GM21737 (cell line): ENCODE results near the gene LARP7.
"Not testable (repeated sequence)": the region's sequence is repeated elsewhere in the genome, so short reads cannot be mapped to it uniquely, and the experiment has no call there.

ENCODE experiments used
- ATAC-seq: cut with Tn5 transposase; IDR thresholded peaks from one replicate; pipeline ENCODE4 v1.9.1; 2021; ENCODE audit warnings: mild to moderate bottlenecking, moderate library complexity; ENCODE audit not compliant: unreplicated experiment

The LARP7 gene

GRCh38 chr4:112649055-112649408 lies 12.1 kb downstream of the LARP7 start:
- ATAC-seq, result no peak

DNA sequence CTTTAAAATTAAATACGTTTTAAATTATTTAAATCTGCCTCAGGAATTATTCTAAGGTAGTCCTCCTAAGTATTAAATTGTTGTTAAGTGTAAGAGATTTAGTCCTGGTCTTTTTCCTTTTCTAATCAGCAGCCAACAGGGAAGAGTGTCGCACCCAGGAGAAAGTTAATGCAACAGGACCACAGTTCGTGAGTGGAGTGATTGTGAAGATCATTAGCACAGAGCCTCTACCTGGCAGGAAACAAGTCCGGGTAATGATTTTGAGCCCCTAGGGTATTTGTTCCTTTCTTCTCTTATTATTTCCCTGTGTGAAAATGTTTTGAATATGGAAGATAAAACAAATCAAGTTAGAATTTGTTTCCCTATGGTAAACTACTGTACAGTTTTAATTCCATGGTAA lies 13.4 kb downstream of the LARP7 start:
- ATAC-seq, result no peak

DNA sequence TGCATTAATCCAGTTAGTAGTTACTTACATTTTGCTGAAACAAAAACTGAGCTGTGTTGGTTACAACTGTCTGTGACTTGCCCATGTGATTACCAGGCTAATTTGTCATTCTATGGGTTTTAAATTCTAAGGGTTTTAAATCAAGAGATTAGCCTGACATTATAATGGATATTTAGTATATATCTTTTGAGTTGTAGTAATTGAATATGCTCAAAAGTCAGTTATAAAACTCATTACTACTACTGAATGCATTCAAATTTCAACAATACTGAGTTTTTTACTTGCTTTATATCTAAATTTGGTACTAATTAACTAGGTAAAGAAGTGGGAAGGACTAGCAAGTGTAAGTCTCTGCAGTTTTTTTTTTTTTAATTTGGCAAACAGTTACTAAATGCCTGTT lies 14.7 kb downstream of the LARP7 start:
- no peak for ATAC-seq

DNA sequence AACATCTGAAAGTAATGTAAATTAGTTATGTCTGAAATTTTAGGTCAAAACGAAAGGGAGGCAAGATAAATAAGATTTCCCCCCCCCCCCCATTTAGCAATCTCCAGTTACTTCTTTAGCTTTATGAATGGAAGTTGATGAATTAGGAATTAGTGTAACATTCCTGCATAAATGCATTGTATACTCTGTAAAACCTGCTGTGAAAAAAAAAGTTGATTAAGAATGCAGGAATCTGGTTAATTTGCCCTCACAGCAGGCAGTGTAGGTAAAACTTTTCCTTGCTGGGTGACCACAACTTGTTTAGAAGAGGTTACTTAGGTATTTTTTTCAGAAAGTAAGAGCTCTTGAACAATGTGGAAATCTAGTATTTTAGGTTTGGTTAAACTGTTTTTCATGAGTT lies 15.3 kb downstream of the LARP7 start:
- ATAC-seq, result no peak

DNA sequence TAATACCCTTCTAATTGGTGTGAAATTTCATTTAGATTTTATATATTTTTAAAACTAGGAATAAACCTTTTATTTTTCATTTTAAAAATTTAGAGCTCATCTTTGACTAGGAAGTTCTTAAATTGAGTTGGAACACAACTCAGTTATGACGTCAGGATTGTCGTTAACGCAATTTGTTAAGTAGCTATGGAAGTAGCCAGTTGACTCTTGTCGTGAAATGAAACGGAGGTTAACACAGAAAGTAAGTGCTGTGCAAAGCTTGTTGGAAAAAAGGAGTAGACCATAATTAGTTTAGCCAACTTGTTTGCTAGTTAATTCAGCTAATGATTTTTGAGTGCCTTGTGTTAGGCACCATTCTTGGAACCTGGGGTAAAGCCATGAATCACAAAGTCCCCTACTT lies 18.3 kb downstream of the LARP7 start:
- ATAC-seq, result no peak

DNA sequence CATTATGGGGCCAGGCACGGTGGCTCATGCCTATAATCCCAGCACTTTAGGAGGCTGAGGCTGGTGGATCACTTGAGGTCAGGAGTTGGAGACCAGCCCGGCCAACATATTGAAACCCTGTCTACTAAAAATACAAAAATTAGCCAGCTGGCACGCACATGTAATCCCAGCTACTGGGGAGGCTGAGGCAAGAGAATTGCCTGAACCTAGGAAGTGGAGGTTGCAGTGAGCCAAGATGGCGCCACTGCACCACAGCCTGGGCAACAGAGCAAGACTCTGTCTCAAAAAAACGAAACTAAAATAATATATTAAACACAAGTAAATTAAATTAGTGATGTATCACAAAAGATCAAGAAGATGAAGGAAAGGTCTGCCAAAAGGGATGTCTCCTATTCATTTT lies 19.2 kb downstream of the LARP7 start:
- not testable (repeated sequence) for ATAC-seq

DNA sequence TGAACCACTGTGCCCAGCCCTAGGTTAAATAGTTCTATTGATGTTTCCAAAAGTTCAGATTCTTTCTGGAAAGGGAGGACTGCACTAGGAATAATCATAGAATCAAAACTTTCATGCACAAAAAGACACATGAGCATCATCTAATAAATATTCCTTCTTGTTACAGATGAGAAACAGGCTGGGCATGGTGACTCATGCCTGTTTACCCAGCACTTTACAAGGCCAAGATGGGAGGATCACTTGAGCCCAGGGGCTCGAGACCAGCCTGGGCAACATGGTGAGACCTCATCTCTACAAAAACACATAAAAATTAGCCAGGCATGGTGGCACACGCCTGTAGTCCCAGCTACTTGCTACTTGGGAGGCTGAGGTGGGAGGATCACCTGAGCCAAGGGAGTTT lies 27.7 kb downstream of the LARP7 start:
- no peak for ATAC-seq

DNA sequence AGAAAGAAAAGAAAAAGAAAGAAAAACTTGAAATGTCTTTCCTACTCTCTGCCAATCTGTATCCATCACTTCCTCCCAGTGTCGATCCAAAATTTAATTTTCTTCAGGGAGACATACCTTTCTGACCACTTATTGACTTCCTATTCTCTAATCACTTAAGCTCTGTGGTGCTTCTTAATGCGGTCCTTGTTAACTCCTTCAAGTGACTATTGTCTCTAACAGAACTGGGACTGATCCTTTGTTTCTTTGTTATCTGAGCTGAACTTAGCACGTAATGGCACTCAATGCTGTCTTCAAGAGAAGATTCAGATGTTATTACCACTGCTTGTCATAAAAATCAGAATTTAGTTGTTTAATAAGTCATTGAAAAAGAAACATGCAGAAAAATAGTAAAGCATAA lies 31.2 kb downstream of the LARP7 start:
- ATAC-seq, result no peak

GRCh38 chr4:112673076-112673475 lies 36.1 kb downstream of the LARP7 start:
- ATAC-seq, result no peak

GRCh38 chr4:112673686-112674085 lies 36.7 kb downstream of the LARP7 start:
- no peak for ATAC-seq

- no peak for ATAC-seq
These were observed 37.4 kb downstream of the LARP7 start for GRCh38 chr4:112674376-112674775.

DNA sequence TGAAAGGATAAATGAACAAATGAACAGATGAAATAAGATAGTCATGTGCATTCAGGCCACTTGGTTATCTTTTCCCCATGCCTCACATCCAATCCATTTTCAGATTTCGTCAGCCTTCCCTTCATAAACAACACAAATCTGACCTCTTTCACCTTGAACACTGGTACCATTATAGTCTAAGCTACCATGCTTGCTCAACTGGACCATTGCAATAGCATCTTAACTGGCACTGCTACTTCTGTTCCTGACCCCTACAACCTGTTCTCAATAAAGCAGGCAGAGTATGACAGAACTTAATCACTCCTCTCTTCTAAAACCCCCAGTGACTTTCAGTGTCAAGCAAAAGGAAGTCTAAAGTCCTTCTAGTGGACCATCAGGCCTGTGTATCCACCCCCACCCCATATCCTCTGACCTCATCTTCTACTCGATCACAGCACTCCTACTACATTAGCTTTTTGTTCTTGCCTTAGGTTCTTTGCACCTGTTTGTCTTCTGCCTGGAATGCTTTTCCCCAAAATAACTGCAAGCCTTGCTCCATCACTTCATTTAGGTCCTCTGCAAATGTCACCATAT lies 40.7 kb downstream of the LARP7 start:
- no peak for ATAC-seq

DNA sequence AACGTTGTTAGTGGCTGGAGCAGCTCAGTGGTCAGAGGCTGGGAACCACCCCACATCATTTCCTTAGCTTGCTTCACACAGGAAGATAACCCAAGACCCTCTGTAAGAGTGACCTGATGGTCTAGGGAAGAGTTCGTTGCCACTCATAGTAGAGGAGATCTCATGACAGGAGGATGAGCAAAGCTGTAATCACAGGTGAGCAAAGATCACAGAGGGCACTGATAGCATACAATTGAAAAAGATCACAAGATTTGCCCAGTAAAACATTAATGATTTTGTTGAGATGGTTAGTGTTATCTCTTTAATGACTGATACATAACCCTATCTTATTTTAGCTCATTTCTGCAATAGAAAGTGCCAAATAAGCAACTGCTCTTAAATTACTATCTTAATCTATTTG lies 44.1 kb downstream of the LARP7 start:
- ATAC-seq, result no peak

GRCh38 chr4:112693507-112693906 lies 56.6 kb downstream of the LARP7 start:
- no peak for ATAC-seq

DNA sequence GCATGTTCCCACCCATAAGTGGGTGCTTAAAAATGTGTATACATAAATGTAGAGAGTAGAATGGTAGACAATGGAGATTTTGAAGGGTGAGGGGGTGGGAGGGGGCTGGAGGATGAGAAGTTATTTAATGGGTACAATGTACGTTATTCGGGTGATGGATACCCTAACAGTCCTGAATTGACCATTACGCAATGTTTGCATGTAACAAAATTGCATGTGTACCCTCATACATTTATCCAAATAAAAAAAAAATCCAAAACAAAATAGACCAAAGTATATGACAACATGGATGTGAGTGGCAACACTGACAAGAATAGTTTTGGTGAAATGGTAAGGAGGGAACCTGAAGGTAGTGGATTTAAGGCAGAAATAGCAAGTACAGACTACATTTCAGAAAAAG lies 63.7 kb downstream of the LARP7 start:
- ATAC-seq, result no peak

DNA sequence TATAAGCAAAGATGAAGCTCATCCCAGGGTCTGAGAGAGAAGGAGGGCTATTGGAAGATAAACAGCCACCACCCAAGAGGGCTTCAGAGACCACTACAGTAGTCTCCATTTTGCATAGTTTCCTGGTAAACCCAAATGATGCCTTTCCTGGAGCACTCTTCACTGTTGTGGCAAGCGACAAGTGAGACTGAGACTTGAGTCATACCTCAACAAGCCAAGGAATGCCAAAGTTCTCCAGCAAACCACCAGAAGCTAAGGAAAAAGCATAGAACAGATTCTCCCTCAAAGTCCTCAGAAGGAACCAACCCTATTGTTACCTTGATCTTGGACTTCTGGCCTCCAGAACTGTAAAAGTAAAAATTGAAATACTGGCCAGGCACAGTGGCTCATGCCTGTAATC lies 65.9 kb downstream of the LARP7 start:
- no peak for ATAC-seq

- ATAC-seq, result no peak
These were observed 67.4 kb downstream of the LARP7 start for GRCh38 chr4:112704322-112704721.

DNA sequence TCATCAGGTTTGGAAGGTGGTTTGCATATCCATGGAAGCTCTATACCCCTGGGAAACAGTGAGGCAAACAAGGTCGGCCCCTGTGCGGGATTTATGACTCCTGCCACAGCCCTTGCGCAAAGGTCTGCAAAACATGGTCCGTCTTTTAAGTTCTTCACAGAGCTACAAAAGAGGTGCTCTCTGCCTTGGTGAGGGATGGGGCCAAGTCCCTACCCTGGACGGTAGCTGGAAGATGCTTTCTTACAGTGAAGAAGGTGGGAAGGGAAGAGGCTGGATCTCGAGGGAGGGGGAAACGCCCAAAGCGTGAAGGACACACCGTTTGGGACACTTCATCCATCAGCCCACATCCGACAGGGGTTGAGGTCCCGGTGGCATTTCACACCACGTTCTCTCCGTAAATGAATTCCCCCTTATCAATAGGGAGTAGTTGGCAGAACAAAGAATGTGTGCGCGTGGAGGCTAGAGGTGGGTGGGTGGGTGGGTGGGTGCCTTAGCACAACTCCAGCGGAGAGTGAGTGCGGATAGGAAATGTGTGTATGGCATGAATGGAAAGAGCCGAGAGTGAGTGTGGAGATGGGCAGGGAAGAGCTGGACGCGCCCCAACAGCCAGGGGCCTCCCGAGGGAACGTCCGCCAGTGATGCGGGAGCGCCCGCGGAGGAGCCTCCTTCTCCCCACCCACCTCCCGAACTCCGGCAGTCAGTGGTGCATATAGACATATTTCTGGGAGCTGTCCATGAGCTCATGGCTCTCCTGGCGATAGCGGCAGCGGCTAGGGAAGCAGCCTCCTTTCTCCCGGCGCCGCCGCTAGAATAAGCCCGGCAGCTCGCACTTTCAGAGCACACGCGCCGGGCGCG lies 68.3 kb downstream of the LARP7 start:
- peak; percentile 23 for ATAC-seq

DNA sequence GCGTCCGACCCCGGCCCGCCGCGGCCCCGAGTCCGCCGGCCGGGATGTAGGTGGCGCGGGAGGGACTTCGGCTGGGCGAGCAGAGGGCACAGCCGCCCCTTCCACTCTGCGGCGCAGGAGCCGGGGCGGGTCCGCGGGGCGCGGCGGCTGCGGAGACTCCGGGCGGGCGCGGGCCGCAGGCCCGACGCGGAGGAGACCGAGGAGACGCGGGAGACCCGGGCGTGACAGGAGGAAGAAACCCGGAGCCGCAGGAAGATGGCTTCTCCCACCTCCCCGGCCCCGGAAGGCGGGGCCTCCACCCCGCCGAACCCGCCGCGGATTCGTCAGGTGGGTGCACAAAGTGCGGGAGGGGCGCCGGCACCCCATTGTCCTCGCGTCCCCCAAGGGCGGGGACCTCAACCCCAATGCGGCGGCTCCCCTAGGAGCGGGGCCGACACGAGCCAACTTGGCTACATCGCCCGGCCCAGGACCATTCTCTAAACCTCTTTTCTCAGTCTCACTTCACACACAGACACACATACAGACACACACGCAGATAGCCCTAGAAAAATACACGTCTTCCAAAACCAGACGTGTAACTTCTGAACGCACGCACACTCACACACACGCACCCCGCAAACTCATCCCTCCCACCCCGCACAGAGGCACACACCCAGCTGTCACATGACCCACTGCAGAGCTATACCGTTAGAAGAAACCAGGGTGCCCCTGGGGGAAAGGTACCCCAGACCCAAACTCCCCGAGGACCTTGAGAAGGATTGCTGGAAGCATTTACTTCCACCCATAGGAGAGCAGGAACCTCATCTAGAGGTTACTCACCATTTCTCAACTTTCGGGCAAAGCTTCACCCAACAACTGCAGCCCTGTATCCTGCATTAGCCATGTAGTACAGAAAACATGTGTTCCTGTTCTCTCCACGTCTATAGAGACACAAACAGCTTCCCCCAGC lies 69.2 kb downstream of the LARP7 start:
- peak; percentile 54 for ATAC-seq

DNA sequence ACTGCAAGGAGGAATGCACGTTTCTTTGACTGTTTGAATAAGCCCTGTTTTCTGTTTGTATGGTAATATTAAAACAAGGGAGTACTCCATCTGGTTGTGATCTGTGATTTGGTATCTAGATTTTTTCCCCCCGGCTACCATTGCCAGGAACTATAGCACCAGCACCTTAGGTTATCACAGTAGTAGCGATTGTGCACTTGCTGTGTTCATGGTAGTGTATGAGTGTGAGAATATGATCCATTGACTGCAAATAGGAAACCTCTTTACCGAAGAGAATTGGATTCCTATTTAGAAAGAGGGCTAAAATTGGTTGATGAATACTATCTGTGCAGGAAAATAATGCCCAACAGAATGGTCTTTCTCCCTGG lies 69.9 kb downstream of the LARP7 start:
- ATAC-seq, result no peak
